Hematopoietic multipotent progenitor cell treated with erythropoietin and hydrocortisone succinate and interleukin-3 and kit ligand, for 17 days (in vitro differentiated cells): ENCODE measurements around the gene AHRR.
"Not testable (repeated sequence)": the region's sequence is repeated elsewhere in the genome, so short reads cannot be mapped to it uniquely, and the experiment has no call there.

Experiments
- DNase-seq: peaks from one replicate; pipeline ENCODE4 v3.0.0-alpha.2; 2015; ENCODE audit warnings: low spot score

The AHRR gene

DNA sequence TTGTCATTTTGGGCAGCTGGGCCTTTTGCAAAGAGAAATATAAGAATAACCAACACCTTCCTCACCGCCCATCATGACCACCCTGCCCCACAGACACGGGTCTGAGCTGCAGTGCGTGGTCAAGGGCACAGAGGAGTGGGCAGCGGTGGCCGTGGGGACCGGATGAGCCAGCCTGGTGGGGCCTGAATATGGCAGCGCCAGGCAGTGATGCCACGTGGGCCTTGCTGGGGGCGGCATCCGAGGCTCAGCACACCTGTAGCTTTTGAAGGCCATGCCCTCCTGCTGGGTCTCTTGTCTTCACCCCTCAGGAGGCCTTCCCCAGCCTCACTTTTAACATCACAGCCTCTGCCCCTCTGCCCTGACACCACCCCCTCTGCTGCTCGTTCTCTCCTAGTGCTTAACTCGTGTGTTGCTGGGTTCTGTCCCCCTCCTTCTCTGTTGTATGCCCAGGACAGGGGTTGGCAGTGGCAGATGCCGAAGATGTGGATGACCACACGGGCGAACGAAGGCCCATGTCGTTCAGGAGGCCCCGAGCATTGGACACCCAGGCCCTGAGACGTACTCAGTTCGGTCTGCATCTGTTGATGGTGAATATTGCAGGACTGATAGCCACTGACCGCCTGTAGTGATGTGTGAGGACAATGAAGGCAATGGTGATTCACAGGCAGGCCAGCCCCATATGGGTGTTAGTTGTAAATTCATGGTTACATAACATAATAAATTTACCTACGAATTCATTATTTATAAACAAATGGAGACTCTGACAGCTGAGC is 46.0 kb downstream of the AHRR start:
- DNase-seq = no peak

DNA sequence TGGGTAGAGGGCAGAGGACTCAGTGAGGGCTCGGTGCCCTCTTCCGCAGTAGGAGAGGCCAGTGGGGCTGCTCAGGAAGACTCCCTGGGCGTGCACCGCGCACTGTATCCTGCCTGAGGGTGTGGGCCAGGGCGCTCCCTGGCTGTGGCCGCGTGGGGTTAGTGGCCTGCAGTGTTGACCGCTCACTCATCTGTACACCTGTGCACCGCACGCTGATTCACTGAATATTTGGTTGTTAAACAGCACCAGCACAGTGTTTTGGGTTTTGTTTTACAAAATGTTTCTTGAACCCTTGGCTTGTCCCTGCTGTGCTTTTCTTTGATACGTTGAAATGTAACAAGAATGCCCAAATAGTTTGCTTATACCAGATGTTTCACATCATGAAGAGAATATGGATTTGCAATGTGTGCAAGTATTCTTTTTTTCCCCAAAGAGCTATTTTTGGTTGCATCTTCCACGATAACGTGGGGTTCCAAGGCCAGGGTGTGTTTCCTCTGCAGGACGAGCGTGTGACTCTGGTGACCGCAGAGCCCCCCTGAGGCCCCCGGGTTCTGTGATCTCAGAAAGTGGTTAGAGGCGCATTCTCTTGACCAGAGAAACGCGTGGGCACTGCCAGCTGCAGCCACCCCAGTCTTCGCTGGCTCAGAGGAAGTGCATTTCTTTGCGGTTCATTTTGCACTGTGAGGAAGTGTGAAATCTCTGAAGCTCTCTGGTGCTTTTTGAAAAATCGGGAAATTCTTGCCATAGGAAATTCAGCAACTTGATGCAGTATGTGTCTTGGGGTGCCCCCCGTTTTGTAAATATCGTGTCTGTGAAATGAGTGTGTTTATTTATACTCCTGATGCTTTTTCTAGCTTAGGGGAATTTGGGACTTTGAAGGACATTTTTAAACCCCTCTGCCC is 46.9 kb downstream of the AHRR start:
- DNase-seq = no peak

DNA sequence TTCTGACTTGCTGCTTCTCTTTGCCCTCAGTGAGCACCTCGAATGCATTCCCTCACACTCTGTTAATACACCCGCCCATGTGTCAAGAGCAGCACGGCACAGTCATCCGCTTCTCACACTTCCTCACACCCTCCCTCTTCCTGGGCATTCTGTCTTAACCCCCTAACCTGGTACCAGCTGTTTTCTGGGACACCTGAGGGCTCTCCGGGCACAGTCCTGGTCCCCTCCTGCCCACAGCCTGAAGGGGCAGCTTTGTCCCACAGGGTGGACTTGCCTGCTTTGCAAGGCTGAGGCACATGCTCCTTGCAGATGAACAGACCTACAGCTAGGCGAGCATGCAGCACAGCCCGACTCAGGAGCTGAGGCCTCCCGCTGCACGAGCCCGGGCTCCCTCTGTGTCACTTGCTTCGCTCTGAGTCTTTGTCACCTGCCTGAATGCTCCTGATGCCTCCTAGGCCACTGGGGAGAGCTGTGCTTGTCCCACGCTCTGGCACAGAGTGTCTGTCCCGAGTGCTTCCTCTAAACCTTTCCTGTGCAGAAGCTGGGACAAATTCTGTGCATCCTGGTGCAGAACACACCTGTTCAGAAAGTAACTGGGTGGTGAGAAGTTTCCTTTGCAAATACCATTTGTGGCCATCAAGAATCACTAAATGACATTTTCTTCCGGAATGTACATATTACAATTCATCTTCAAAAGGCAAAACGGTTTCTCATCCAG is 47.8 kb downstream of the AHRR start:
- no peak for DNase-seq

DNA sequence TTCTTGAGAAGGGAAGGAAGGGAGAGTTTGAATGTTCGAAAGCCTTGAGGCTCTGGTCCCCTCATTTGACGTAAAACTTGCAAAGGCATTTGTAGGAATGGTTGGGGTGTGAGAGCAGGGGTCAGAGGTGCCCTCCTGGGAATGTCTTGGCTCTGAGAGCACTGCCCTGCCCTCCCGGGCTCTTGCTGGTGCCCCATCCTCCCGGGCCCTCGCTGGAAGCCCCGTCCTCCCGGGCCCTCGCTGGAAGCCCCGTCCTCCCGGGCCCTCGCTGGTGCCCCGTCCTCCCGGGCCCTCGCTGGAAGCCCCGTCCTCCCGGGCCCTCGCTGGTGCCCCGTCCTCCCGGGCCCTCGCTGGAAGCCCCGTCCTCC is 48.3 kb downstream of the AHRR start:
- not testable (repeated sequence) for DNase-seq

DNA sequence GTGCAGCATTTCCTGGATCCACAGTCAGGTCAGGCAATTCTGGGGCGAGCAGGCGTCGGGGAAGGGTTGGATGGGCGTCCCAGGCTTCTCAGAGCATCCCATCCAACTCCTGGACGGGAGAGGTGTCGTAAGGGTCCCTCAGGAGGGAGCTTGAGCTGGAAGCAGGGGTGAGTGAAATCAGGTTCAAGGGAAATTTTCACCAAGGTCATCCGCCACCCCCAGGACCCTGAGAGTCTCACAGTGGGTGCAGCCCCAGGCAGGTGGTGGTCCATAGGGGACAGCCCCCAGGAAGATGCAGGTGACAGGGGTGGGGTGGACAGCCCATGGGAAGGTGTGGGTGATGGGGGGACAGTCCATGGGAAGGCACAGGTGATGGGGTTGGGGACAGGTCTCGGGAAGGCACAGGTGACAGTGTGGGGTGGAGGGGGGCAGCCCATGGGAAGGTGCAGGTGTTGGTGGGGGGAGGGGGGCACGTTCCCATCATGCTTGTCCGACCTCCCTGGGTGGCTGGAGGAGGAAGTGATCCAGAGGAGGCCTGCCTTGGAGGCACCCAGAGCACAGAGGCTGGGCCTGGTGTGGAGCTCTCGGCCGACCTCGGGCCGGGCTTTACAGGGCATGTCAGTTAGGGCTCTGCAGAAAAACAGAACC is 48.9 kb downstream of the AHRR start:
- DNase-seq = no peak

DNA sequence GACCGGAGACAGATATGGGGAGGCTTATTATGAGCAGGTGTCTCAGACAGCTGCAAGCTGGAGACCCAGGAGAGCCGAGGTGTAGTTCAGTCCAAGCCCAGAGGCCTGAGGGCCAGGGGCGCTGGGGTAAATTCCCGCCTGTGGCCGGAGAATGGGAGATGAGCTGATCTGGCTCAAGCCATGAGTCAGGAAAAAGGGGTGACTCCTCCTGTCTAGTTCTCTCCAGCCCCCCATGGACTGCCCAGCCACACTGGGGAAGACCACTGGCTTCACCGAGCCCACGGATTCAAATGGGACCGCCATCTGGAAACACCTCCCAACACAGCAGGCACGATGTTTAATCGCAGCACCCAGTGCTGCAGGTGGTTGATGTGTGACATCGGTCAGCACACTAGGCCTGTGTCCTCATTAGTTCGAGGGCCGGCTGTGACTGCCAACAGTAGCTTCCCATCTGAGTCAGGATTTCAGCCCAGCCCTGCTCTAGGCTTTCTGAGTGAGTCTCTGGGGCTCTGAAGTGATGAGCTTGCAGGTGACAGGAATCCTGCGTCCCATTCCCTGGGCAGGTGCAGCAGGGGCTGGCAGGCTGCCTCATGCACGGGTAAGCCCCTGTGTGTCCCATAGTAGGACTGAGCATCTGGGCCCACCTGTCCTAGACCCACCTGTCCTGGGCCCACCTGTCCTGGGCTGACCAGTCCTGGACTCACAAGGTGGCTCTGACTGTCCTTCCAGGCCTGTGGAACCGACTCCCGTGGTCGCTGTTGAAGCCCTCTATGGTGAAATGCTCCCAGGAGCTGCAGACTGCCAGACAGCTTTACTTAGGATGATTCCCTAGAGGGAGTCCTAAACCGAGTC is 49.7 kb downstream of the AHRR start:
- no peak for DNase-seq

DNA sequence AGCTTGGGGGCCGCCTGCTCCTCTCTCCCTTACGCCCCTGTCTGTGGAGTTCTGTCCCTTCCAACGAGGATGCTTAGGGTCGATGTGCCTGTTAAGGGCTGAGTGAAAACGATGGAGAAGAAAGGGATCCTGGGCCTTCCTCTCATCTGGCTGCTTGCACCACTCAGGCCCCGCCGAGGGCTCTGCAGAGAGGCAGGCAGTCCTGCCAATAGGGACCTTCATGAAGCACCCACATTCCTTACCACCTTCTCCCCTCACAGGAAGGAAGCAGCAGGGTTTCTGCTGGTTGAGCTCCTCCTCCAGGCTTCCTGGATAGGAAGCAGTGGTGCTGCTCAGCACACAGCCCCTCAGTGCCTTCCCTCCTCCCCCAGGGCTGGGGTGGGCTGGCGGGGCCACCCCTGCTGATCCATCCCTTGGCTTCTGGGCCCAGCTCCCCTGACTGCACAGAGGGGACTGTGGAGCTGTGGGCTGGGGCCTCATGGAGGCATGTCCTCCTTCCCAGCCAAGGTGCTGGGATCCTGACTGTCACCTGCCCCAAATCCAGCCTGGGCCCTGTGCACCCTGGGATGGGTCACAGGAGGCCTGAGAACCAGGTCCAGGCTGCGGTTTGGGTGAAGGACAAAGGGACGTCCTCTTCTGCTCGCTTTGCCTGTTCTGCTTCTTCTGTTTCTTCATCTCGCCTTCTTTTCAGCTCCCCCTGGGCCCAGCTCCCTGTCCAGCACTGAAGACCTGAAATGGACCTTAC is 50.5 kb downstream of the AHRR start:
- no peak for DNase-seq

DNA sequence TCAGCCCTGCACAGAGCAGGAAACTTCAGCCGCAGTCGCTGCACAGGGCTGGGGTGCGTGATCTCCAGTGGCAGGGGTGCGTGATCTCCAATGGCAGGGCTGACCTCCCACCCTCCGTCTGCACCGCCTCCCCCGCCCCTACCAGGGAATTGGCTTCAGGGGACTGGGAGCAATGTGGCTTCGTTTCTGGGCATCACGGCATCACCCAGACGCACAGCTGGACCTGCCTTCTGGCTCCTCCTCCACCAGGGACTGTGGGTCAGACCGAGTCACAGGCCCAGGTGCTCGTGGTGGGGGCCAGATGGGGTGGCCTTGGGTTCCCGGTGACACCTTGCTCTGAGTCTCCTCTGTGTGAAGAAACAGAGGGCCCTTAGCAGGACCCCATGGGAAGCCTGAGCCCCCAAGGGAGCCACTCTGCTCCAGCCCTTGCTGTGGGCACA is 51.1 kb downstream of the AHRR start:
- no peak for DNase-seq

DNA sequence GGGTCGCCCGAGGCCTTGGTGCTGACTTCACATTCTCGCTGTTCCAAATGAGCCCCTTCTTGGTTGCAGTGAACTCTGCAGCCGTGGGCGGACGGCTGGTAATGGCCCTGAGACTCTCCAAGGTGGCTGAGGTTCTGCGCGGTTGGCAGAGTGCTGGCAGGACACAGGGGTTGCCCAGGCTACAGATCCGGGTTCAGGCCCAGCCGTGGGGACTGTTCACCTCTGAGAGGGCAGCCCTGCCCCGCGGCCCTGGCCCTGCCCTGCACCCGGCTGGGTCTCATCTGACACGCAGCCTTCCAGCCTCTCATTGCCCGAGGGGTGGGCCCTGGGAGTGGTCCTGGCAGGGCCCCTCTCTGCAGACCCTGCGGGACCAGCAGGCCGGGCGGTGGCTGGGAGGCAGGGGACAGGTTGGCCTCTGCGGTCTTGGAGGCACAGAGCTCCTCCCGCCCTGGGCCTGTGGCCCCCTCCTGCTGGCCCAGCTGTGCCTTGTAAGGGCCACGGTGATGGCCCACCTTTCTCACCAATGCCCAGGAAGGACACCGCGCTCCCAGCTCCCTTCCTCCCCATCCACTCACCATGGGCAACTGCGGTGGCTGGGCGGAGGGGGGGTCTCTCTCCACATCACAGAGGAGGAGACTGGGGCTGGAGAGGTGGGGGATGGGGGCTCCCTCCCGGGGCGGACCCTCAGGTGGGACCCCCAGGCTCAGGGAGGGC is 51.6 kb downstream of the AHRR start:
- DNase-seq = no peak

DNA sequence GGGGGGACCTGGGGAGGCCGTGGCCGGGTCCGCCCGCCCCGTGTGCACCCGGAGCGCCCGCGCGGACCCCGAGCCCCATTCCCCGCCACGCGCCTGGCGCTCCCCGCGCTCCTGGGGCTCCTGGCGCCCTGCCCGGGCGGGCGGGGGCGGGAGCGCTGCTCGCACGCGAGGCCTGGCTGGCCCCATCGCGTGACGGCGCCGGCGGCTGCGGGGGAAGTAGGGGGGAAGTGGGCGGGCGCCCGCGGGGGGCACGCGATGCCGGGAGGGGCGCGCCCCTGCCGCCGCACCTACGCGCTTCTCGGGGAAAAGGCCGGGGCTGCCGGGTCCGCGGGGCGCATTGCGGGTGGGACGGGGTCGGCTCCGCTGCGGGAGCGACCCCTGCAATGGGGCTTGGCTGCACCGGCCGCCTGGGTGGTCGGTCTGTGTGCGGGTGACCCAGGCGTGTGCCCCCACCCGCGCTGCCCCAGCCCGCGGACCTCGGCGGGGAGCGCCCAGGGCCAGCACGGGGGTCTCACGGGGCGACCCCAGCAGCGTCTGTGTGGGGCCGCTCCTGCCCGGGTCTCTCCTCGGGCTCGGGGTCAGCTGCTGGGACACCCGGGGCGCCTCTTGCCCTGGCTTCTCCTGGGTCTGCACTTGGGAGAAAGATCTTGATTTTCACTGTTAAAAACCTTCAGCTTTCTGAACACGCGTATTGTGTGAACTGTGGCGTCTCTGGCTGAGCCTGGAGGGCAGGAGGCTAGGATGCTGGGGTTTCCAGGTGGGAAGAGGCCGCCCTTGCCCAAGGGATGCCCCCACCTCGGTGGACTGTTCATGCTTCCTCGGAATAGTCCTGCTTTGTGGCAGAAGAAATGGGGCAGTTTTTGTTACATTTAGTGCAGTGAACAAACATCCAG is 52.4 kb downstream of the AHRR start:
- no peak for DNase-seq

DNA sequence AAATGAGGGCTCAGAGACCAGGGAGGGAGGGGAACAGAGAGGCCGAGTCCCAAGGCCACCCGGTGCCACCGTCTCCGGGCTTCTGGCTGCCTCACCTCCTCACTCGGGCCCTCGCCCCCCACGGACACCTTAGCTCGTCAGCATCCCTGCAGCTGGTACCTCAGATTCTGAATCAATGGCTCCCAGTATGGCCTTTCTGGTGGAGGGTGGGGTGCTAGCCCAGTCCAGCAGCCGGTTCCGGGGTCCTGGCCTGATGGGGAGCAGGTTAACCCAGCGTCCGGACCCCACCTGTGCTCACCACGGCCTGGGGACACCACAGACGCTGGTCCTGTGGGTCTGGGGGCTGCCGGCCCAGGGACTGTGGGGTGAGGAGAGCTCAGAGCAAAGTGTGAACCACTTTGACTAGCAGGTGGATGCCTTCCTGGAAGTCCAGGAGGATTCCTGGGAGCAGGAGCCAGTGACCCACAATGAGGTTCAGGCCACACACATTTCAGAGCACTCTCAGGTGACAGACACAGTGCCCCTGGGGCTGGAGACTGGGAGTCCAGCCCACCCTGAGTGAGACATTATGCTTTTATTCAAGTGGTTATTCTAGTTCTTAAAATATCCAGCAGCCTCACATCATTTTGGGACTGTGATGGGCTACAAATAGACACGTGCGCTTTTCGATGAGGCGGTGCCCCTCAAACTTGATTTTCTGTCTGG is 53.3 kb downstream of the AHRR start:
- DNase-seq = no peak

DNA sequence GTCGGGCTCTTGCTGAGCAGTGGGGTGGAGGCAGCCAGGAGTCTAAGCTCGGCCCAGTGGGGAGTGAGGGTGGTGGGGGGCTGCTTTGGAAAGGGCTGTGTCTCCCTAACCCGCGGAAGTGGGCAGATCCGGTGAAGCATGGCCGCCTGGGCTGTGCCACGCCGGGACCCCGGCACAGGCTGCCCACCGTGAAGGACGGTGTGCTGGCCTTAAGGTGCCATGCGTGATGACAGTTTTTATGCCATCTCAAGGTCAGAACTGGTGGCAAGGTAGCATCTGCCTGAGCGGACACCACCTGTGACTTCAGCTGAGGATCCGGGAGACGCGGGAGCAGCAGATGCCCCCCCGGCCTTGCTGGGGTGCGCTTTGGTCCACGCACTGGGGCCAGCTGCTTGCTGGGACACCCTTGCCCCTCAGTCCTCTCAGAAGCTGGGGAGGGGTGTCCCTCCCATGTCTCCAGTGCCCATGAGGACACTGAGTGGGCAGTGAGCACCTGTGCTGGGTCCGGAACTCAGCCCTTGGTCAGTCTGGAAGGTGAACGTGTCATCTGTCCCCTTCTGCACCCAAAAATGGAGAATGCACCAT is 53.9 kb downstream of the AHRR start:
- DNase-seq = no peak

DNA sequence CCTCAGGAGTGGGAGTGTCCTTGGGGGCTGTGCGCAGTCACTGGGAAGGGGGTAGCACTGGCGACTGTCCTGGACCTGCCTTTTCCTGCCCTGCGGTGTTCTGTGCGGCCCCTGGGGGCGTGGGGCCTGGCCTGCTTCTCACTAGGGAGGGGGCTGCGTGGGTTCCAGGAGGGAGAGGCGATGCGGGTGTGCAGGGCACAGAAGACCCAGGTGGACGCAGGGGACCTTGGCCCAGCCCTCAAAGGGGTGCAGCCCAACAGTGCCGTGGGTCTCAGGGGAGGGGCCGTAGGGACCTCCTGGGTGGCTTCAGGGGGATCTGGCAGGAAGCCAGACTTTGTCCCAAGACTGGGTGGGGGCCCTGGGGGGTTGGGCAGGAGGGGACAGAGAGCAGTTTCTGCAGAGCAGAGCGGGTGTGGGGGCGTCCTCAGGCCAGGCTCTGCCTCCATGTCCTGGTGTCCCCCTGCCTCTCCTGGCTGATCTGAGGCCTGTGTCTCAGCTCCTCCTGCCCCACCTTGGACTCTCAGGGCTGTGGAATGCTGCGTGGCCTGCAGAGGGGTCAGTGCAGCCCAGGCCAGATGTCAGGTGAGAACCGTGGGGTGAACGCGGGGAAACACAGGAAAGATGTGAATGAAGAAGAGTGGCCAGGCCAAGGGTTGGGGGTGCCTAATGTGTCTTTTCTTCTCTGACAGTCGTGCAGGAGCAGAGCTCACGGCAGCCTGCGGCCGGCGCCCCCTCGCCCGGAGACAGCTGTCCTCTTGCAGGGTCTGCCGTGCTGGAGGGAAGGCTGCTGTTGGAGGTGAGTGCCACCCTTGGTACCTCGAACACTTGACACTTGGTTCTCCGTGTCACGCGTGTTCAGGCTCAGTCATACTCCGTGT is 54.6 kb downstream of the AHRR start:
- no peak for DNase-seq

DNA sequence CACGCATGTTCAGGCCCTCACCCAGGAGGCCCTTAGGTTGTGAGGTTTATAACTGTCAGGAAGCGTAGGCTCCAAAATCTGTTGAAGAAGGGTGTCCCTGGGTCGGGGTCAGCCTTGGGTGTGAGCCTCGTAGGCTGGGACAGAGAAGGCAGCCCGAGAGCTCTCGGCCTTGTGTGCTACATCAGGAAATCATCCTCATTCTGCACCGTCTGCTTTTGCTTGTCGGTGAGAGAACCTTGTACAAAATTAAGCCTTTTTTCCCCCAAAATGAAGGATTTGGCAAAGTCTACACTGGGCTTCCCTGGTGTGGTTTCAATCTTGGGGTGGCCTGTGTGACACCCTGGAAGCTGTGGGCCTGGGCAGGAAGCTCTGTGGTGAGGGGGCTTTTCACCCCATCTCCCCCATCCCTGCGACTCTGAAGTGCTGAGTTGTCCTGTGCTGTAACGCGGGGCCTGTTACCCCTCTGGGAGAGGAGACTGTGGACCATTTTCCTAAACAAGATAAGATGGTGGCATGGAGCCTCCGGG is 55.3 kb downstream of the AHRR start:
- no peak for DNase-seq

DNA sequence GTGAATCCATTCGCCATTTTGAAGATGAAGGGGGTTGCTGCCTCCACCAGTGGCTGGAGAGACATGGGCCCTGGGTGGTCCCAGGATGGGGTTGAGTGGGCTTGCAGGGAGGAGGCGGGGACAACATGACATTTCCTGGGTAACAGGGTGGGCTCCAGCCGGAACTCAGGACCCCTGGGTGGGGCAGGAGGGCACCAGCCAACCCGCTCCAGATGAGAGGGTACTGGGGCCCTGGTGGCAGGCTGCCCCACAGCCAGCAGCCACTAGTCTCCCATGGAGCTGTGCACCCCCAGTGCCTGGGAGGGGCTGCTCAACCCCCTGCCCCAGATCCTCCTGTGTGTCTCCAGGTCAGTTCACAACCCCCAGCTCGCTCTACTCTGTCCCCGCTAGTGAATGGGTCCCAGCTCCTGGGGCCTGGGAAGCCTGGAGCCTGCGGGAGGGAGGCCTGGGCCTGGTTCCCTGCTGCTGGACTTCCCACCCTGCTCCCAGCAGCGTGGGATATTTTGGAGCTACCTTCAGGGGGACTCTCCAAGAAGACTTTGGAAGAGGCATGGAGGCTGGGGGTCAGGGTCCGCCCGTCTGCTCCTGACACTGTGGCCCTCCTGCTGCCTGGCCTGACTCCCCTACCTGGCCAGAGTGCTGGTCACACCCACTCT is 55.9 kb downstream of the AHRR start:
- DNase-seq = no peak

DNA sequence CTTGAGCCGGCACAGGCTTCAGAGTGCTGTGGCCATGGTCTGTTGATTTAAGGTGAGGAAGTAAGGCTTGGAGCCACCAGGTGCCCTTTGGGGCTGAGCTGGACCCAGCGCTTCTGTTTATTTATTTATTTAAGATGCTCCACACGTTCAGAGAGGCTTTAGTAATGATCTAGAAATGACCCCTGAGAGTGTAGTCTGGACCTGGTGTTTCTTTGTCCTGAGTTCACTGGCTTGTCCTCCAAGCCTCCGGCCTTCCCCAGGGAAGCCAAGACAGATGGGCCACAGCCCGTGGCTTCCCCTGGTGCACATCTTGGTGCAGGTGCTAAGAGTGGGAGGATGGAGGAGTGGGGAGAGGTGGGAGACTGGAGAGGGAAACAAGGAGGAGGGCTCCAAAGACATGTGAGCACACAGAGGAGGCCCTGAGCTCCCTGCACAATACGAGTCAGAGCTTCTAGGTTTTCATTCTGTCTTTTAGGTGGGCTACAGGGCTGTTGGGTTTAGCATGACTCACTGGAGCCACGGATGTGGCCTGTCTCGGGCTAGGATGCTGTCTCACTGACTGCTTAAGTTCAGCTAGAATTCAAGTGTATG is 56.9 kb downstream of the AHRR start:
- DNase-seq = no peak
